GM12892 (cell line): ENCODE results near the gene ARMC10.

Experiments used
- DNase-seq: peaks from one replicate; pipeline ENCODE4 v3.0.0; 2011; ENCODE audit not compliant: insufficient read length
- FAIRE-seq: peaks from 2 replicates; lab custom pipeline; 2011; peaks lifted over from hg19 to GRCh38; lab: Jason Lieb, UNC
- POLR2A ChIP-seq: IDR thresholded peaks from 2 replicates; pipeline ENCODE4 v1.6.1; 2011; ENCODE audit warnings: low read depth, low read length, control low read depth
- POLR2AphosphoS5 ChIP-seq: IDR thresholded peaks from 2 replicates; pipeline ENCODE4 v1.6.1; 2011; ENCODE audit warnings: low read depth, low read length, control low read depth
- TAF1 ChIP-seq: IDR thresholded peaks from 2 replicates; pipeline ENCODE4 v1.6.1; 2011; ENCODE audit warnings: low read depth, mild to moderate bottlenecking, control low read depth, low read length, borderline replicate concordance

The ARMC10 gene

DNA sequence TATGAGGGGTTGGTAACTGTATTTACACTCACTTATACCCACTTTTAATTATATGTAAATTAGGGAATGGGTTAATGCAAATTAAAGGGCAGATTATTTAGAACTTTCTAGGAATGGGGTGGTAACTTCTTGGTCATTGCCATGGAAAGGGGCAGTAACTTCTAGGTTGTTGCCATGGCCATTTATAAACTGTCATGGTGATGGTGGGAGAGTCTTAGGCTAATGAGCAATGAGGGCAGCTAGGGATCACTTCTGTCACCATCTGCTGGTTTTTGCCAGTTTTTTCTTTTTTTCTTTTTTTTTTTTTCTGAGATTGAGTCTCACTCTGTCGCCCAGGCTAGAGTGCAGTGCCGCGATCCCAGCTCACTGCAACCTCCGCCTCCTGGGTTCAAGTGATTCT is 40.8 kb downstream of the ARMC10 start:
- no peak for TF ChIP-seq TAF1
- no peak for TF ChIP-seq POLR2A
- no peak for TF ChIP-seq POLR2AphosphoS5
- no peak for DNase-seq
- no peak for FAIRE-seq

DNA sequence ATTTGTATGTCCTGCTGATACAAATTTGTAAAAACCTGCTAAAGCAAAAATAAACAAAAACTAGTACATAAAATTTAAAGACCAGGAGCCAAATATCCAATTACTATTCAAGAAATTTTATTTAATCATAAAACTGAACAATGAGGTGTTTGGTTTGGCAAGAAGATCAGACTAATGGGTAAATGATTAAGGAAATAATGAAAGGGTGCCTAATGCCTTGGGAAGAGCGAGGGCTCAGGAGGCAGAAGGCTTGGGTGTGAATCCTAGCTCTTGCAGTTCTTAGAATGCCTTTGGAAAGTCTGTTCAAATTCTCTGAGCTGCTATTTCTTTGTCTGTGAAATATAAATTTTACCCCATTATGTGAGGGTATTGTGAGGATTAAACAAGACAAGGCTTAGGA is 41.6 kb downstream of the ARMC10 start:
- FAIRE-seq = no peak
- TF ChIP-seq POLR2AphosphoS5 = no peak
- TF ChIP-seq POLR2A = no peak
- no peak for TF ChIP-seq TAF1
- DNase-seq = no peak

DNA sequence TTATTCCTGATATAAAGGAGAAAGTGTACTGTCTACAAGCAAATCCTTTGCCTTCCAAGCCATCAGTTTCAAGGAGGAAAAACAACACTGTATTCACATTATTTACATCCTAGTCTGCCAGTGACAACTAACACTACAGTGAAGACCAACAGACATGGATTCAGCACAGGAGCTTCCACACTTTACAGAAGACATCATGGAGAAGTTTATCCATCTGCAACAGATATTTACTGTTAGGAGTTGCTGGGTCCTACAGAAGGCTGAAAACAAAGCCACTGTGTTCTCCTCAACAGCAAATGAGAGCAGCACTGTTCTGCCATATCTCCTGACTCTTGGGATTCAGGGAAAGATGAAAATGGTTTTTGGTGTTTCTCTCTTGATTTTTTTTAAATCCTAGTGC is 42.1 kb downstream of the ARMC10 start:
- FAIRE-seq = no peak
- TF ChIP-seq POLR2A (no peak), TAF1 (no peak), POLR2AphosphoS5 (no peak)
- no peak for DNase-seq

DNA sequence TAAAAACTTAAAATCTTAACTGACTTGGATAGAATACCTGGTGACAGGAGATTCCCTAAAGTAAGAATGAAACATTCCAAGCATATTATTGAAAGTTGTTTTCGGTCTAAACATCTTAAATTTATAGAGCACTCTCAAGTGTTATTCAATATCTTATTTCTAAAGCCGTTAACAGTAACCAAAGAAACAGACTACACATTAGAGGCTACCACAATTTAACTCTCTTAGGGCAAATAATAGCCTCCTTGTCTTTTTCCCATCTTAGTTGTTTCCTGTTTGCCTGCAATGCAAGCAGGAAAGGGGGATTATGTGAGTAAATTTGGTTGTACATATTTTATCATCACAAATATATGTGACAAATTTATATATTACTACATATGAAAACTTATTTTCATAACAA is 42.5 kb downstream of the ARMC10 start:
- TF ChIP-seq POLR2A = no peak
- TF ChIP-seq TAF1 = no peak
- TF ChIP-seq POLR2AphosphoS5 = no peak
- FAIRE-seq (no peak), DNase-seq (no peak)

DNA sequence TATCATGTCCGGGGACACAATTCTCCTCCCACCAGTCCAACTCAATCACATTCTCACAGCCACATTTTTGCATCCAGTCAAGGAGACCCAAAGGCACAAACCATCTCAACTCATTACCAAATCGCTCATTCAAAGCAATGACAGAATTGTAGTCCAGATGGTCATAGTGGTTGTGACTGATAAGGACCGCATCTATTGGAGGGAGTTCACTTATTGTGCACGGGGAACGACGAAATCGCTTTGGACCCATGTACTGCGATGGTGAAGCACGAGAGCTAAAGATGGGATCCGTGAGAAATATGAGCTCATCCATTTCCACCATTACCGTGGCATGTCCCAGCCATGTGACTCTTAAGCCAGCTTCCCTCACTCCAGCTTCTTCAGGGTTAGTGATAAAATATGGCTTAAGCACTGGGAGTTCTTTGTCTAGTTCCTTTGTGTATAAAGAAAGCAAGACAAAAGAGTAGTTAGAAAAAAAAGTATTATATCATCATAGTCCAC is 44.9 kb downstream of the ARMC10 start:
- DNase-seq (no peak), FAIRE-seq (no peak)
- no peak for TF ChIP-seq POLR2AphosphoS5
- TF ChIP-seq POLR2A = no peak
- no peak for TF ChIP-seq TAF1

DNA sequence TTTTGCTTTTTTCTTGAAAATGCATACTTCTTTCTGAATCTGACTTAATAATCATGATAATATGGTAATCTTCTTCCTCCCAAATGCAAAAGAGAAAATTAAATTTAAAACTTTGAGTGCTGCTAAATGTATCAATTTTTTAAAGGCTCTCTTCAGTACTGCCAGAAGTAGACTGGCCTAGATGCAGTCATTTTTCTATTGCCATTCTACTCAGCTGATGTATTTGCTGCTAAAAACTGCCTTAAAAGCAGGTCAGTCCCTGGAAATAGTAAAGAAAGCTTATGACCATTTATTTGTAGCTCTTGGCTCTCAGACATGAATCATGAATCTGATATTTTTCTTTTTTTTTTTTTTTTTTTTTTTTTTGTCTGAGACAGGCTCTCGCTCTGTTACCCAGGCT is 45.4 kb downstream of the ARMC10 start:
- FAIRE-seq = no peak
- DNase-seq = no peak
- no peak for TF ChIP-seq TAF1
- TF ChIP-seq POLR2A = no peak
- TF ChIP-seq POLR2AphosphoS5 = no peak

DNA sequence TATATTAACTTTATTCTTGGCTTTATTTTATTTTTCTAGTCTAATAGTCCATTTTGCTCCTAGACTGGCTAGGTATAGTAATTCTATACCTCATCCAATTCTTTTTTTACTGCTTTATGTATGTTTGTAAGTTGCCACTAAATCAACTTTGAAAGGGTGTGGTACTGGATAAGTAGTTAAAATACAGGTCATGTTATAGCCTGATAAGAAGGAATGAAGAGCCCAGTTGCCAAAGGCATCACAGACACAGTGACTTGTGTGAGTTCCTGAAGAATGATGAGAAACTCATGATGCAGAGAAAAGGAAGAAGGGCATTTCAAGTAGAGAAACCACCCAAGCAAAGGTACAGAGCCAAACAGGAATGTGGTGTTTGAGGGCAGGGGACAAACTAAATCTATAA is 46.7 kb downstream of the ARMC10 start:
- no peak for TF ChIP-seq POLR2AphosphoS5
- TF ChIP-seq POLR2A = no peak
- TF ChIP-seq TAF1 = no peak
- FAIRE-seq = no peak
- DNase-seq = no peak

DNA sequence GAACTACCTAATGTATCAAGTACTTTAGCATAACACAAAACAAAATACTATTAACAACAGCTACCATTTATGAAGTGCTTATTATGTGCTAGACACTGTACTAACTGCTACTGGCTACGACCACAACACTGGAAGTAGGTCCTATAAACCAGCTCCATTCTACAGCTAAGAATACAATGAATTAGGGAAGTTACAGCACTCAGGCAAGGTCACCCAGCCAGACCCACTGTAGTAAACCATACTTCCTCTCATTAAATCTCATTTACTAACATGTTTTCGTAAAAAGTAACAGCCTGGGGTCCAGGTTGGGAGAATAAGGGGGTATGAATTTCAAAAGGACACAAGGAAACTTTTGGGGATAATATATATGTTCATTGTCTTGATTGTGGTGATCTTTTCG is 48.6 kb downstream of the ARMC10 start:
- FAIRE-seq (no peak), DNase-seq (no peak)
- TF ChIP-seq POLR2A (no peak), POLR2AphosphoS5 (no peak), TAF1 (no peak)

DNA sequence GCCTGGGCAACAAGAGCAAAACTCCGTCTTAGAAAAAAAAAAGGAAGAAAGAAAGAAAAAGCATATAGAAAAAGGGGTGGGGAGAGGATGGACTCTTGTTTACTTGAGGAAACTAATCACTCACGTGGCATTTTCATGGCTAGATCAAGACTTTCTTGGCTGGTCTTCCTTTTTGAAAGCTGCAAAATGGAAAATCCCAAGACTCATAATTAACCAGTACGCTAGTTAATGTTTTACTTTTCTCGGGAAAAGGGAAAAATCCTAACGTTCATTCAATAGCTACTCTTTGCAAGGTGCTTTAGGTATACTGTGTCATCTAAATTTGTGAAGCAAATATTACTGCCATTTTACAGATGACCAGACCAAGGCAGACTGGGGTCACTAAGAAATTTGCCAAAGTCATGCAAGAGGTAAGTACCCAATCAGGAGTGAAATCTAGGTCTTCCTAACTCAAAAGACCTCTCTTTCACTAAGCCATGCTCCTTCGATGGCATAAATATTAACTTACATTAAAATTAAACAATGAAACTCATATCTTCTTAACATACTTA is 49.6 kb downstream of the ARMC10 start:
- no peak for FAIRE-seq
- TF ChIP-seq TAF1 (no peak), POLR2AphosphoS5 (no peak), POLR2A (no peak)
- DNase-seq = no peak

DNA sequence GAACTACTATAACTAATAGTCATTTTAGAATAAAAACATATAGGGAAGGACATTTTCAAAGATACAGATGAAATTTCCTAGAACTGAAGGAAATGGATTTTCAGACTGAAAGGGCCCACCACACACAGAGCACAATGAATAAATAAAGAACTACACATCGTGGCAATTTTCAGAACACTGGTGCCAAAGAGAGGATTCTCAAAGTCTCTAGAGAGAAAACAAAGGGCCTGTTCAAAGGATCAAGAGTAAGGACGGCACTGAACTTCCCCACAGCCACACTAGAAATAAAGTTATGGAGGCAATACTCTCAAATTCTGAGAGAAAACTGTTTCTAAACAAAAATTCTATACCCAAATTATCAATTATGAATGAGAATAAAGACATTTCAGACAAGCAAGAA is 52.1 kb downstream of the ARMC10 start:
- FAIRE-seq = no peak
- no peak for DNase-seq
- TF ChIP-seq POLR2A (no peak), TAF1 (no peak), POLR2AphosphoS5 (no peak)

DNA sequence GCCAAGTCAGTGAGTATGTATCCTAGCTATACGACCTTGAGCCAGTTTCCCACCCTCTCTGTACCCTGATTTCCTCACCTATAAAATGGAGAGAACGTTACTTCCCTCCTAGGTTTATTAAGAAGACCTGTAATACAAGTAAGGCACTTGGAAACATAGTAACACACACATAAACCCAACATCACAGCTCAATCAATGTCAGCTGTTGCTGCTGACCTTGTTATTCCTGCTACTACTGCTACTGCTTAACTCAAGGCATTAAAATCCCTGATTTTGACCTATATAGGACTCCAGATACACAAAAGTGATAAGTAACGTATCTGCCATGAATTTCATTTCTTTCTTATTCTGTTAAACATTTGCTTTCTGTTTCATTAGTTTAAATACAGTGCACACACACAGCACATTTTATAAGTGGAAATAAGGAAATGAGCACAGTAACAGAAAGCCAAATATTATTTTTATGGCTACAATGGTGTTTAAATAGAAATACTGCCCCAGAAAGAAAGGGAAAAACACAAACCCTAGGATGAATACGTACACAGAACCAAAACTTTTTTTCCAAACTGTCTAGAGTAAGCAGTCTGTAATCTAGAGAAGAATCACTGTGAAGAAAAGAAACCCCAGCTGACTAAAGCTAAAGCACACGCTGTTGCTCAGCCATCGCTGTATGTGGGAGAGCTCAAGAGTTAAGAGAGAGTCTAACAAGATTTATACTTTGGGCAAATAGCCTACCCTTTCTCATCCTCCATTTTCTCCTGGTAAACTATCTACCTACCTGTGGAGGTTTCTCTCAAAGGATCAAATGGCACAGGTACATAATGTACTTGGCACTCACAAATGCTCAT is 55.0 kb downstream of the ARMC10 start:
- FAIRE-seq = peak; percentile 57
- TF ChIP-seq TAF1 (no peak), POLR2AphosphoS5 (no peak), POLR2A (no peak)
- DNase-seq = no peak
